HepG2 (cell line): Measurements from ENCODE around the gene AHCYL1. TPM values are rescaled to one million over a fixed set of nuclear protein-coding genes. Genes with fewer than 3 reads are reported as not detected.

Experiments
- BORCS8-MEF2B ChIP-seq: sonication (generic); formaldehyde crosslinking; IDR thresholded peaks from 2 replicates; pipeline ENCODE4 v1.8.0; 2022; ENCODE audit warnings: mild to moderate bottlenecking, missing genetic modification reagents
- CCAR2 ChIP-seq: fragments of 200-400 bp; formaldehyde crosslinking; optimal IDR thresholded peaks from 2 replicates; pipeline ENCODE3; 2018; ENCODE audit warnings: low read depth, mild to moderate bottlenecking, low read length, moderate library complexity
- HNRNPH1 ChIP-seq: fragments of 200-400 bp; formaldehyde crosslinking; optimal IDR thresholded peaks from 2 replicates; pipeline ENCODE3; 2017; ENCODE audit warnings: mild to moderate bottlenecking, low read depth, low read length
- KIAA2018 ChIP-seq: sonication (generic); formaldehyde crosslinking; IDR thresholded peaks from 2 replicates; pipeline ENCODE4 v1.5.0; 2020; ENCODE audit warnings: mild to moderate bottlenecking, missing genetic modification reagents, borderline replicate concordance
- MZF1 ChIP-seq: sonication (generic); formaldehyde crosslinking; IDR thresholded peaks from 2 replicates; pipeline ENCODE4 v1.8.1; 2023; ENCODE audit warnings: mild to moderate bottlenecking, missing genetic modification reagents, borderline replicate concordance
- NFYC ChIP-seq: IDR thresholded peaks from 2 replicates; pipeline ENCODE4 v1.6.1; 2016; ENCODE audit warnings: missing genetic modification reagents, missing compliant biosample characterization
- NKX3-1 ChIP-seq: sonication (generic); formaldehyde crosslinking; IDR thresholded peaks from 2 replicates; pipeline ENCODE4 v1.5.0; 2020; ENCODE audit warnings: missing genetic modification reagents
- RBM22 ChIP-seq: fragments of 200-400 bp; formaldehyde crosslinking; optimal IDR thresholded peaks from 2 replicates; pipeline ENCODE3; 2017; ENCODE audit warnings: mild to moderate bottlenecking, low read length, moderate library complexity
- RFXAP ChIP-seq: sonication (generic); formaldehyde crosslinking; IDR thresholded peaks from 2 replicates; pipeline ENCODE4 v1.4.0; 2020; ENCODE audit warnings: missing genetic modification reagents, borderline replicate concordance
- SSRP1 ChIP-seq: IDR thresholded peaks from 2 replicates; pipeline ENCODE4 v1.6.1; 2016; ENCODE audit warnings: control low read depth
- TEAD2 ChIP-seq: sonication (generic); formaldehyde crosslinking; IDR thresholded peaks from 2 replicates; pipeline ENCODE4 v1.9.0; 2021; ENCODE audit warnings: missing genetic modification reagents
- ZBTB39 ChIP-seq: sonication (generic); formaldehyde crosslinking; IDR thresholded peaks from 2 replicates; pipeline ENCODE4 v1.5.0; 2020; ENCODE audit warnings: missing genetic modification reagents
- ZFP90 ChIP-seq: sonication (generic); formaldehyde crosslinking; IDR thresholded peaks from 2 replicates; pipeline ENCODE4 v1.8.0; 2022; ENCODE audit warnings: missing genetic modification reagents, mild to moderate bottlenecking, inconsistent platforms, borderline replicate concordance
- ZFY ChIP-seq: sonication (generic); formaldehyde crosslinking; IDR thresholded peaks from 2 replicates; pipeline ENCODE4 v1.4.0; 2020; ENCODE audit warnings: missing genetic modification reagents
- ZNF180 ChIP-seq: sonication (generic); formaldehyde crosslinking; IDR thresholded peaks from 2 replicates; pipeline ENCODE4 v1.4.0; 2020; ENCODE audit warnings: low read depth, missing genetic modification reagents, borderline replicate concordance
- ZNF251 ChIP-seq: sonication (generic); formaldehyde crosslinking; IDR thresholded peaks from 2 replicates; pipeline ENCODE4 v1.9.0; 2021; ENCODE audit warnings: mild to moderate bottlenecking, missing genetic modification reagents
- ZNF430 ChIP-seq: sonication (generic); formaldehyde crosslinking; IDR thresholded peaks from 2 replicates; pipeline ENCODE4 v1.9.0; 2021; ENCODE audit warnings: mild to moderate bottlenecking, missing genetic modification reagents
- ZNF615 ChIP-seq: sonication (generic); formaldehyde crosslinking; IDR thresholded peaks from 2 replicates; pipeline ENCODE4 v1.5.0; 2020; ENCODE audit warnings: mild to moderate bottlenecking, missing genetic modification reagents, borderline replicate concordance
- polyA plus RNA-seq, 8 experiments: library from polyadenylated mRNA; depleted of rRNA in 3 of 8; stranded (reverse) in 7 of 8; unstranded in 1 of 8; fragments of >200 nt; fragmentation: Illumina TruSeq in 4 of 8; extraction: Trizol in 4 of 8; gene quantifications; 2 replicates each; pipeline versions ENCODE4 v1.2.1 to v1.2.3, GENCODE V29; 2011 to 2016; ENCODE audit warnings: low read depth in 4 of 8, missing spikeins in 1 of 8, mixed read lengths in 1 of 8; ENCODE audit not compliant: insufficient read depth in 1 of 8
- total RNA-seq, 5 experiments: library from RNA; depleted of rRNA; stranded (reverse); fragments of >200 nt; fragmentation: Illumina TruSeq; extraction: Trizol; gene quantifications; 2 replicates each; pipeline ENCODE4 v1.2.3, GENCODE V29; 2016; ENCODE audit warnings: low read depth in 1 of 5

Gene AHCYL1
- total and polyA plus RNA-seq, 2 of the 13 experiments (the other 11 are each of a cell fraction or from before 2014, with no cell fraction given): 40.9 to 76.3 TPM

- TF ChIP-seq ZBTB39 (CRISPR knock-in tag) (peak; percentile 58; the same call in 1 of the 2 replicates), RFXAP (CRISPR knock-in tag) (peak; percentile 34; the same call in 1 of the 2 replicates), ZFY (CRISPR knock-in tag) (peak; percentile 88), NFYC (CRISPR knock-in tag) (peak; percentile 33; the same call in 1 of the 2 replicates), SSRP1 (CRISPR knock-in tag) (no peak), NKX3-1 (peak; percentile 44; the same call in 1 of the 2 replicates), BORCS8-MEF2B (CRISPR knock-in tag) (peak; percentile 96), ZNF251 (CRISPR knock-in tag) (0 out of 2 replicates have a peak, but pooled peaks have one; percentile 46), RBM22 (no peak), ZFP90 (peak; percentile 71; the same call in 1 of the 2 replicates), TEAD2 (no peak), MZF1 (CRISPR knock-in tag) (no peak), KIAA2018 (CRISPR knock-in tag) (no peak; the same call in 1 of the 2 replicates), HNRNPH1 (no peak), ZNF615 (CRISPR knock-in tag) (0 out of 2 replicates have a peak, but pooled peaks have one; percentile 2), ZNF430 (CRISPR knock-in tag) (peak; percentile 86), CCAR2 (no peak), ZNF180 (CRISPR knock-in tag) (no peak)
These were observed at the start of gene AHCYL1 (continued) for GRCh38 chr1:109984456-109985246.
